ENCODE measurements around the gene FABP6. TPM values are rescaled to one million over a fixed set of nuclear protein-coding genes. Genes with fewer than 3 reads are reported as not detected.

FABP6 gene
- polyA plus RNA-seq, 3 donors: not detected

DNA sequence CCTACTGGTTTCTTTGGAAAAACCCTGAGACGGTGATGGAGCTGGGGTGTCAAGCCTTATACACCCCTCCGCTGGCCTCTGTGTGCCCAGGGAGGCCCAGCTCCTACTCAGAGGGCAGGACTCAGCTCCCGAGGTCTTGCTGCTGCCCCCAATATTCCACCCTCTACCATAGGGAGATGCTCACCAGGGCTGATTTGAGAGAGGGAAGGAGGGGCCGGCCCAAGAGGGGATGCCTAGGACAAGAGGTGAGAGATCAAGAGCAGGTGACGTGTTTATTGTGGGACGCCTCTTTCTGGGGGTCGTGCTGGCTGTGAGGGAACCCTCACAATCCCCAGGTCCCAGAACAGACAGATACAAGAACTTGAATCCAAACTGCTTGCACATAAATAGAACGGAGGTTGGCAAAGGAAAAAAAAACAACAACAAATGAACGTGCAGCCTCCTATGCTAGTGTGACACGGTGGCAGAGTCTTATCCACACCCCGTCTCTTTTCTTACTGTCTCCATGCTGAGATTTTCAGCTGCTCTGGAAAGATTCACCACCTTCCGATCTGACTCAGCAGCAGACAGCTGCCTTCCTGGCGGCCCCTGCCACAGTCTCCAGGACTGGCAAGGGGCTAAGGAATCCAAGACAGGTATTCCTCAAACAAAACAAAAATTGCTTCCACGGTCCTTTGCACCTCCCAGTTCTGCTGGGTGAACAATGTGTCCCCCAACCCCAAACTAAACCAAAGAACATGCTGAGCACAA lies 22.3 kb downstream of the FABP6 start:
- no peak for DNase-seq
- no peak overlapping the region for H3K27ac Mint-ChIP-seq

DNA sequence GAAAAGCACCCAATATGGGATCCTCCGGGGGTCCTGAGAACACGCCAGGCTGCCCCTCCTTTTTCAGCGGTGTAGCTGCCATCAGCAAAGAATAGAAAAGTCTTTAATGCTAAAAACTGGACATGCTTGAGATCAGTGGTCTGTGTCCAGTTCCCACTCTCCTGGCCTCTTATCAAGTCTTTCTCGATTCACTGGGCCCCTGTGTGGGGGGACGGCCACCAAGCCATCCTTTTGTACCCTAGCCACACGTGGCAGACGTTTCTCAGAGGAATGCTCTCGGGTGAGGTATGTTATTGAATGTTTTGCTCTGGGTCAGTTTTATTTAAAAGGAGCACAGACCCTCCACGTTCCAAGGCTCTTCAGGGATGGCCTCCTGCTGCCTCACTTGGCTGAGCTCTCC lies 23.6 kb downstream of the FABP6 start:
- no peaks in the 10 kb centered on the region for H3K79me2 ChIP-seq (ENCODE audit: insufficient read depth, low read length)
- no peaks in the 10 kb centered on the region for H3K9me3 Mint-ChIP-seq
- no peaks in the 10 kb centered on the region for H3K4me1 Mint-ChIP-seq
- intact Hi-C loops (cut with micrococcal nuclease): no loop called here
- no peak overlapping the region for H3K9ac ChIP-seq (ENCODE audit: insufficient read depth, low read length, poor library complexity, severe bottlenecking)
- H3K27me3 Mint-ChIP-seq (ENCODE audit: low read depth in 3 of 3): peaks cover 0 to 2% (median 1%) of the 10 kb centered on the region in 3 donors
- no peak overlapping the region for H2AFZ ChIP-seq (ENCODE audit: insufficient read depth, low read depth, low read length, poor library complexity, severe bottlenecking)
- no peaks in the 10 kb centered on the region for H3K9me3 ChIP-seq (replicated peaks in 1 of 2; ENCODE audit: control insufficient read depth in 1 of 2, insufficient read depth in 1 of 2, low read length in 2 of 2)
- peak overlapping the region in 1 of 7 donors; percentile 66 for H3K27ac Mint-ChIP-seq
- H3K4me3 Mint-ChIP-seq: no peak overlapping the region
- H3K27me3 ChIP-seq (ENCODE audit: control insufficient read depth in 2 of 2, insufficient read depth in 2 of 2, low read length in 2 of 2): no peaks in the 10 kb centered on the region
- WGBS (ENCODE audit: insufficient coverage): 91% methylated on average over 7 of the region's 9 CpGs
- DNase-seq: no peak
- no peaks in the 10 kb centered on the region for H3K36me3 ChIP-seq (replicated peaks in 1 of 2; ENCODE audit: control insufficient read depth in 1 of 2, insufficient read depth in 2 of 2, low read length in 2 of 2)
- no peak overlapping the region for H3K27ac ChIP-seq (ENCODE audit: low read depth in 1 of 2, low read length in 2 of 2)
- no peak overlapping the region for H3K4me3 ChIP-seq (replicated peaks in 1 of 3; ENCODE audit: low read depth in 2 of 3, low read length in 3 of 3)
- H4K20me1 ChIP-seq (ENCODE audit: insufficient read depth, low read length): no peaks in the 10 kb centered on the region
- H3K4me2 ChIP-seq (replicated peaks; ENCODE audit: extremely low read depth, low read length, poor library complexity, severe bottlenecking): no peak overlapping the region
- no peaks in the 10 kb centered on the region for H3K36me3 Mint-ChIP-seq
- H3K4me1 ChIP-seq (ENCODE audit: control insufficient read depth in 1 of 2, insufficient read depth in 2 of 2, low read length in 2 of 2): no peaks in the 10 kb centered on the region
- TF ChIP-seq, protein P1, sequence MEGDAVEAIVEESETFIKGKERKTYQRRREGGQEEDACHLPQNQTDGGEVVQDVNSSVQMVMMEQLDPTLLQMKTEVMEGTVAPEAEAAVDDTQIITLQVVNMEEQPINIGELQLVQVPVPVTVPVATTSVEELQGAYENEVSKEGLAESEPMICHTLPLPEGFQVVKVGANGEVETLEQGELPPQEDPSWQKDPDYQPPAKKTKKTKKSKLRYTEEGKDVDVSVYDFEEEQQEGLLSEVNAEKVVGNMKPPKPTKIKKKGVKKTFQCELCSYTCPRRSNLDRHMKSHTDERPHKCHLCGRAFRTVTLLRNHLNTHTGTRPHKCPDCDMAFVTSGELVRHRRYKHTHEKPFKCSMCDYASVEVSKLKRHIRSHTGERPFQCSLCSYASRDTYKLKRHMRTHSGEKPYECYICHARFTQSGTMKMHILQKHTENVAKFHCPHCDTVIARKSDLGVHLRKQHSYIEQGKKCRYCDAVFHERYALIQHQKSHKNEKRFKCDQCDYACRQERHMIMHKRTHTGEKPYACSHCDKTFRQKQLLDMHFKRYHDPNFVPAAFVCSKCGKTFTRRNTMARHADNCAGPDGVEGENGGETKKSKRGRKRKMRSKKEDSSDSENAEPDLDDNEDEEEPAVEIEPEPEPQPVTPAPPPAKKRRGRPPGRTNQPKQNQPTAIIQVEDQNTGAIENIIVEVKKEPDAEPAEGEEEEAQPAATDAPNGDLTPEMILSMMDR (IDR thresholded peaks at IDR 0.05): no peak

More for the DNA sequence above, 22.3 kb downstream of the FABP6 start:
- H3K9ac ChIP-seq (ENCODE audit: insufficient read depth, low read length, poor library complexity, severe bottlenecking): no peak overlapping the region
- no peaks in the 10 kb centered on the region for H3K36me3 ChIP-seq (replicated peaks in 1 of 2; ENCODE audit: control insufficient read depth in 1 of 2, insufficient read depth in 2 of 2, low read length in 2 of 2)
- no peak overlapping the region for H3K27ac ChIP-seq (ENCODE audit: low read depth in 1 of 2, low read length in 2 of 2)
- H3K27me3 ChIP-seq (ENCODE audit: control insufficient read depth in 2 of 2, insufficient read depth in 2 of 2, low read length in 2 of 2): no peaks in the 10 kb centered on the region
- no peaks in the 10 kb centered on the region for H3K9me3 ChIP-seq (replicated peaks in 1 of 2; ENCODE audit: control insufficient read depth in 1 of 2, insufficient read depth in 1 of 2, low read length in 2 of 2)
- no peaks in the 10 kb centered on the region for H4K20me1 ChIP-seq (ENCODE audit: insufficient read depth, low read length)
- H3K4me3 ChIP-seq (replicated peaks in 1 of 3; ENCODE audit: low read depth in 2 of 3, low read length in 3 of 3): no peak overlapping the region
- intact Hi-C loops (cut with micrococcal nuclease): no loop called here
- H3K4me3 Mint-ChIP-seq: no peak overlapping the region
- H3K79me2 ChIP-seq (ENCODE audit: insufficient read depth, low read length): no peaks in the 10 kb centered on the region
- H2AFZ ChIP-seq (ENCODE audit: insufficient read depth, low read depth, low read length, poor library complexity, severe bottlenecking): no peak overlapping the region
- H3K4me1 ChIP-seq (ENCODE audit: control insufficient read depth in 1 of 2, insufficient read depth in 2 of 2, low read length in 2 of 2): no peaks in the 10 kb centered on the region
- H3K36me3 Mint-ChIP-seq: no peaks in the 10 kb centered on the region
- H3K4me1 Mint-ChIP-seq: no peaks in the 10 kb centered on the region
- peaks cover 0 to 3% (median 2%) of the 10 kb centered on the region in 3 donors for H3K27me3 Mint-ChIP-seq (ENCODE audit: low read depth in 3 of 3)
- no peak overlapping the region for H3K4me2 ChIP-seq (replicated peaks; ENCODE audit: extremely low read depth, low read length, poor library complexity, severe bottlenecking)
- H3K9me3 Mint-ChIP-seq: no peaks in the 10 kb centered on the region
- TF ChIP-seq, protein P1 (IDR thresholded peaks at IDR 0.05): no peak
- WGBS (ENCODE audit: insufficient coverage): 98% methylated on average over 5 of the region's 14 CpGs
